Chondrocyte (in vitro differentiated cells): ENCODE measurements around the gene EN2. TPM values are rescaled to one million over a fixed set of nuclear protein-coding genes. Genes with fewer than 3 reads are reported as not detected.

ENCODE experiments used
- DNase-seq: peaks from one replicate; pipeline ENCODE4 v3.0.0; 2021; ENCODE audit warnings: mixed read lengths, low spot score
- H3K27ac Mint-ChIP-seq: one replicate; pipeline ENCODE4 v1.8.0; 2021; ENCODE audit warnings: mild to moderate bottlenecking, moderate library complexity, mixed read lengths; ENCODE audit not compliant: unreplicated experiment
- H3K27me3 Mint-ChIP-seq: 2 replicates; pipeline ENCODE4 v1.8.0; 2021; ENCODE audit warnings: low read depth, mixed read lengths
- H3K36me3 Mint-ChIP-seq: 2 replicates; pipeline ENCODE4 v1.8.0; 2021; ENCODE audit warnings: low read depth, mixed read lengths
- H3K4me1 Mint-ChIP-seq: 2 replicates; pipeline ENCODE4 v1.8.0; 2021; ENCODE audit warnings: low read depth, mild to moderate bottlenecking, mixed read lengths
- H3K4me3 Mint-ChIP-seq: one replicate; pipeline ENCODE4 v1.8.0; 2021; ENCODE audit warnings: mild to moderate bottlenecking, moderate library complexity, mixed read lengths; ENCODE audit not compliant: unreplicated experiment
- H3K9me3 Mint-ChIP-seq: 2 replicates; pipeline ENCODE4 v1.8.0; 2021; ENCODE audit warnings: low read depth, mixed read lengths
- total RNA-seq: library from RNA; stranded (reverse); gene quantifications from 3 replicates; pipeline ENCODE4 v1.2.1, GENCODE V29; 2021
- TF ChIP-seq, protein P1 (sequence below): fragments of 200-600 bp; sonication (generic); IDR thresholded peaks from 2 replicates; pipeline ENCODE4 v1.5.0; 2021; ENCODE audit warnings: antibody characterized with exemption, mild to moderate bottlenecking, moderate library complexity

The EN2 gene
- total RNA-seq, 1 donor from 2014 or later: 0.15 TPM

DNA sequence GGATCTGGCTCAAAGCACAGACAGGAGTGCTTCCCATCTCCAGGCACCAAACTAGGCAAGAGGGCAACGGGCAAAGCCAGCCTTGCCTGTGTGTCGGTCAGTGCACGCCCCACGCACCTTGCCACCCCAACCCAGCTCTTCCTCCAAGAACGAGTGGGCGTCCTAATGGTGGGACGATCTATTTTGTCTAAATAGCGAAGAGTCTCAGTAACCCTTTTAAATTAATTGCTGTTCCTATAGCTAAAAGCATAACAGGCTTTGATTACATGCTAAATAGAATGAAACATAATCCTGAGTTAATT, 12.2 kb downstream of the EN2 start:
- TF ChIP-seq, protein P1, sequence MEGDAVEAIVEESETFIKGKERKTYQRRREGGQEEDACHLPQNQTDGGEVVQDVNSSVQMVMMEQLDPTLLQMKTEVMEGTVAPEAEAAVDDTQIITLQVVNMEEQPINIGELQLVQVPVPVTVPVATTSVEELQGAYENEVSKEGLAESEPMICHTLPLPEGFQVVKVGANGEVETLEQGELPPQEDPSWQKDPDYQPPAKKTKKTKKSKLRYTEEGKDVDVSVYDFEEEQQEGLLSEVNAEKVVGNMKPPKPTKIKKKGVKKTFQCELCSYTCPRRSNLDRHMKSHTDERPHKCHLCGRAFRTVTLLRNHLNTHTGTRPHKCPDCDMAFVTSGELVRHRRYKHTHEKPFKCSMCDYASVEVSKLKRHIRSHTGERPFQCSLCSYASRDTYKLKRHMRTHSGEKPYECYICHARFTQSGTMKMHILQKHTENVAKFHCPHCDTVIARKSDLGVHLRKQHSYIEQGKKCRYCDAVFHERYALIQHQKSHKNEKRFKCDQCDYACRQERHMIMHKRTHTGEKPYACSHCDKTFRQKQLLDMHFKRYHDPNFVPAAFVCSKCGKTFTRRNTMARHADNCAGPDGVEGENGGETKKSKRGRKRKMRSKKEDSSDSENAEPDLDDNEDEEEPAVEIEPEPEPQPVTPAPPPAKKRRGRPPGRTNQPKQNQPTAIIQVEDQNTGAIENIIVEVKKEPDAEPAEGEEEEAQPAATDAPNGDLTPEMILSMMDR: no peak
- Mint-ChIP-seq H3K27ac (no peak overlapping the region), H3K9me3 (no peaks in the 10 kb centered on the region), H3K36me3 (no peaks in the 10 kb centered on the region), H3K27me3 (peaks cover 57% of the 10 kb centered on the region), H3K4me1 (peaks cover 24% of the 10 kb centered on the region), H3K4me3 (no peak overlapping the region)
- no peak for DNase-seq

DNA sequence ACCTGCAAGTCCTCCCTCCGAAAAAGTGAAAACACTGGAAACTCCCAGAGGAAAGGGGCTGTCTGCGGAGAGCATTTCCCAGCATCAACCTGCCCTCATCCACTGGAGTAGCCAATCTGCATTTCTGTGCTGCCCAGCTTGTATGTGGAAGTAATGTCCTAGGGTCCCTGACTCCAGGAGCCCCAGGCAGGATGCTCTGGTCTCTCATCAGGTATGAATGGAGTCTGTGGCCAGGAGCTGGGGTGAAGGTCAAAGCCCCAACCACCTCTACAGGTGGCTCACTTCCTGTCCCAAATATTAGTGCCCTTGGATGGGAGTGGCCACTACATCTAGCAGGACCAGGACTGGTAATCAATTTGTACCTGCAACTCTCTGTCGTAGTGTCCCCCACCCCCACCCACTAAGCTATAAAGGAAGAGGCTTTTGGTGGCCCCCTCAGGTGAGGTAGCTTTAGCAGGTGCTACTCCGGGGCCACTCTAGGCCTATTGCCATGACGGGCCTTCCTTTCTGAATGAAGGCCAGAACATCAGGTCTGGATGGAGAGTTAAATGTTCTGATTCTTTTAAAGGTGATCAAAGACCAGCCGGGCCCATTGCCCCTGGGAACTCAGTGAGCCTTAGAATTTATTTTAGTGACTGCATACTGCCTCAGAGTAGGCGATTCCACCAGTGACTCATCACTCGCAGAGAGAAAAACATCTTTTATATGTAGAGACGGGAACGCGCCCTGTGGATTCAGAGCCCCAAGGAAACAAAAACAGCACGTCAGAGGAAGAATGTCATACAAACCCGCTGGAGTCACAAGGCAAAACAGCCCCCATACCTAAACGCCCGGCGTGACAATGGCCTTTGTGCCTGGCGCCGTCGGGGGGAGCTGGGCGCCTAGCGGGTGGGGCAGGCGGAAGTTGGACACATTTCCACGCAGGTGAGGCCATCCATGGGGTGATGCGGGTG, 13.0 kb downstream of the EN2 start:
- no peak overlapping the region for H3K4me3 Mint-ChIP-seq
- peaks cover 56% of the 10 kb centered on the region for H3K27me3 Mint-ChIP-seq
- no peaks in the 10 kb centered on the region for H3K9me3 Mint-ChIP-seq
- peaks cover 3% of the 10 kb centered on the region for H3K36me3 Mint-ChIP-seq
- DNase-seq: no peak
- H3K4me1 Mint-ChIP-seq: peaks cover 24% of the 10 kb centered on the region
- TF ChIP-seq, protein P1: no peak
- no peak overlapping the region for H3K27ac Mint-ChIP-seq

DNA sequence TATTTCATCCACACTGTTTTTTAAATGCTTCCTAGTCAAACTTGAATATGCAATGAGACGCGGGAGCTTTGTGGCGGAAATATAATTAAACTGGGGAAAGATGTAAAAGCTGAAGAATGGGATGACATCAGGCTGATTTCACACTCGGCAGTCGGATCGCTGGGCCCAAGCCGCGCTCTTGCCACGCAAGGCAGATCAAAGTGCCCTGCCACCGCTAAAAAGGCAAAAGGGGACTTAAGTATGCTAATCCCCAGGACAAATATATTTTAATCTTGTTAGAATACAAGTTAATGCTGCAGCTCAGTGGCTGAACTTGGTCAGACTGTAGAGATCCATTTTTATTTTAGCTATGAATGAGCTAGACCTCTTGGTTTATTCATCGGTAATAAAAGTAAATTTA, 13.8 kb downstream of the EN2 start:
- Mint-ChIP-seq H3K27me3 (peaks cover 51% of the 10 kb centered on the region), H3K36me3 (peaks cover 3% of the 10 kb centered on the region), H3K4me1 (peaks cover 24% of the 10 kb centered on the region), H3K27ac (no peak overlapping the region), H3K9me3 (peaks cover 2% of the 10 kb centered on the region), H3K4me3 (no peak overlapping the region)
- TF ChIP-seq, protein P1: no peak
- no peak for DNase-seq

DNA sequence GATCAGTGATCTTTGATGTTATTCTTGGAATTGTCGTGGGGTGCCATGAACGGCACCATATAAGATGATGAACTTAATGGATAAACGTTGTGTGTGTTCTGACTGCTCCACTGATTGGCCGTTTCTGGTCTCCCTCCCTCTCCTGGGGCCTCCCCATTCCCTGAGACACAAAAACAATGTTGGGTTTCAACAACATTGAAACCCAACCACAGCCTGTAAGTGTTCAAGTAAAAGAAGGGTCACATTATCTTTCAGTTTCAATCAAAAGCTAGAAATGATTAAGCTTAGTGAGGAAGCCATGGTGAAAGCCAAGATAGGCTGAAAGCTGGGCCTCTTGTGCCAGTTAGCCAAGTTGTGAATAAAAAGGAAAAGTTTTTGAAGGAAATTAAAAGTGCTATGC, 19.5 kb downstream of the EN2 start:
- H3K4me3 Mint-ChIP-seq: no peak overlapping the region
- TF ChIP-seq, protein P1: no peak
- H3K27ac Mint-ChIP-seq: no peak overlapping the region
- DNase-seq: no peak
- H3K27me3 Mint-ChIP-seq: peaks cover 42% of the 10 kb centered on the region
- peaks cover 2% of the 10 kb centered on the region for H3K9me3 Mint-ChIP-seq
- peaks cover 3% of the 10 kb centered on the region for H3K36me3 Mint-ChIP-seq
- peaks cover 9% of the 10 kb centered on the region for H3K4me1 Mint-ChIP-seq

DNA sequence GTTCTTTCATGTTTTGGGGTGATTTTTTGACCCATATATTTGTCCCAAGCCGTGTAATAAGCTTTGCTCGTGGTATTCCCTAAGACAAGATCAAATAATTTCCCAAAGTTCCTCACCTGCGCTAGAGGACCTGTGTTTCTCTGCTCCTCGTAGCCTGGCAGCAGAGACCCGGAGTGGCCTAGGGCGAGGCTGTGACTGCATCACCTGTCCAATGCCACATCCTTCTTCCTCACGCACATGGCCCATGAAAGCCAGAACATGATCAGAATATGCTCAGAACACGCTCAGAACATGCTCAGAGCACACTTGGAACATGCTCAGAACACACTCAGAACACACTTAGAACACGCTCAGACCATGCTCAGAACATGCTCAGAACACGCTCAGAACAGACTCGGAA, 23.8 kb downstream of the EN2 start:
- Mint-ChIP-seq H3K9me3 (no peaks in the 10 kb centered on the region), H3K4me3 (no peak overlapping the region), H3K27me3 (peaks cover 59% of the 10 kb centered on the region), H3K36me3 (no peaks in the 10 kb centered on the region), H3K4me1 (no peaks in the 10 kb centered on the region), H3K27ac (no peak overlapping the region)
- no peak for DNase-seq
- TF ChIP-seq, protein P1: no peak
